Lower leg skin (tissue), 3 donors: Measurements from ENCODE around the gene ADAMTS1.

ENCODE experiments used
- POLR2A ChIP-seq, 2 donors: fragments of 450-650 bp; IDR thresholded peaks; one replicate each; pipeline ENCODE4 v1.6.1; 2016 to 2017; ENCODE audit warnings: antibody characterized with exemption in 2 of 2, mild to moderate bottlenecking in 1 of 2, moderate library complexity in 1 of 2
- TF ChIP-seq, protein P1 (sequence below), 3 donors: fragments of 450-650 bp; IDR thresholded peaks; one replicate each; pipeline ENCODE4 v1.5.1; 2016; ENCODE audit warnings: antibody characterized with exemption in 3 of 3, mild to moderate bottlenecking in 3 of 3, moderate library complexity in 2 of 3

DNA sequence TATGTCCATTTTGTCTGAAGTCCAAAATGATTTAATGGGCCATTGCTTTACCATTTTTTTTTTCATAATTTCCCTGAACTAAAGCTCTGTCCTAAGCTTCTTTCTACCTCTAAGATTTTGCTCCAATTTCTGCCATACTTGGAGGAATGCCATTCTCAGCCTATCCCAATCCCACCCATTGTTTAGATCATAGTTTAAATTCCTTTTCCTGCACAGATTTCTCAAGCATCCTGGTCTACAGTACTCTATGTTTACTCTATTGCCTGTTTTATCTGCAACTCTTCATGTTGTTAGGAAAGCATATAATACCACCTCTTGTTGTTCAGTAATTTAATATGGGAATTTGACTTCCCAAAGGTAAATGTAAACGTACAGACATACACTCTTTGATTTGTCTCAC is 30.8 kb downstream of the ADAMTS1 start:
- TF ChIP-seq, protein P1, sequence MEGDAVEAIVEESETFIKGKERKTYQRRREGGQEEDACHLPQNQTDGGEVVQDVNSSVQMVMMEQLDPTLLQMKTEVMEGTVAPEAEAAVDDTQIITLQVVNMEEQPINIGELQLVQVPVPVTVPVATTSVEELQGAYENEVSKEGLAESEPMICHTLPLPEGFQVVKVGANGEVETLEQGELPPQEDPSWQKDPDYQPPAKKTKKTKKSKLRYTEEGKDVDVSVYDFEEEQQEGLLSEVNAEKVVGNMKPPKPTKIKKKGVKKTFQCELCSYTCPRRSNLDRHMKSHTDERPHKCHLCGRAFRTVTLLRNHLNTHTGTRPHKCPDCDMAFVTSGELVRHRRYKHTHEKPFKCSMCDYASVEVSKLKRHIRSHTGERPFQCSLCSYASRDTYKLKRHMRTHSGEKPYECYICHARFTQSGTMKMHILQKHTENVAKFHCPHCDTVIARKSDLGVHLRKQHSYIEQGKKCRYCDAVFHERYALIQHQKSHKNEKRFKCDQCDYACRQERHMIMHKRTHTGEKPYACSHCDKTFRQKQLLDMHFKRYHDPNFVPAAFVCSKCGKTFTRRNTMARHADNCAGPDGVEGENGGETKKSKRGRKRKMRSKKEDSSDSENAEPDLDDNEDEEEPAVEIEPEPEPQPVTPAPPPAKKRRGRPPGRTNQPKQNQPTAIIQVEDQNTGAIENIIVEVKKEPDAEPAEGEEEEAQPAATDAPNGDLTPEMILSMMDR (IDR thresholded peaks at IDR 0.05) = no peak
- TF ChIP-seq POLR2A (IDR thresholded peaks at IDR 0.05) = no peak
